HG03575 (cell line): ENCODE data around the gene CXCL11.
"Not testable (repeated sequence)": the region's sequence is repeated elsewhere in the genome, so short reads cannot be mapped to it uniquely, and the experiment has no call there.

Experiments used
- ATAC-seq: cut with Tn5 transposase; IDR thresholded peaks from one replicate; pipeline ENCODE4 v1.9.1; 2021; ENCODE audit not compliant: unreplicated experiment, insufficient number of reproducible peaks, low FRiP score; ENCODE audit errors: extremely low read depth

Gene CXCL11

GRCh38 chr4:76009311-76009710 lies 26.6 kb downstream of the CXCL11 start:
- no peak for ATAC-seq

GRCh38 chr4:76007089-76007862 lies 28.6 kb downstream of the CXCL11 start, which contains the start of gene CXCL9:
Gene CXCL9, minus strand, starts transcription at chr4:76007509. Its CDS starts 60 bp downstream, at chr4:76007449.
- no peak for ATAC-seq

DNA sequence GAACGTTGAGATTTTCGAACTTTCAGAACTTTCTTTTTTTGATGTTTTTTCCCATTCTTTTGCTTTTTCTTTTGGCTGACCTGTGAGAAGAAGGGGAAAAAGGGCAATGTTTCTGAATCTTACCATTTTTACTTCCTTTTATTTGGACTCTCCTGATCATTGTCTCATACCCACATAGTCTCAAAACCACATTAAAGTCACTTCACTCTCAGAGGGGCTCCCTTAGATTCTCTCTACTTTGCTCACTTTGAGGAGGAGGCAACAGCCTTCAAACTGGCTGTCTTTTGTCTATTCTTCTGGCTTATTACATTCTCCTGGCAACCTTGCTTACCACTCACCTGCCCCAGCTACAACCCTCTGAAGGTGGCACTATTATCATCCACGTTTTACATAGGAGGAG lies 32.2 kb downstream of the CXCL11 start:
- no peak for ATAC-seq

- ATAC-seq = no peak
Measured at GRCh38 chr4:76003035-76003434, 32.8 kb downstream of the CXCL11 start.

GRCh38 chr4:76002176-76002575 lies 33.7 kb downstream of the CXCL11 start:
- no peak for ATAC-seq

GRCh38 chr4:76001700-76002099 lies 34.2 kb downstream of the CXCL11 start:
- no peak for ATAC-seq

DNA sequence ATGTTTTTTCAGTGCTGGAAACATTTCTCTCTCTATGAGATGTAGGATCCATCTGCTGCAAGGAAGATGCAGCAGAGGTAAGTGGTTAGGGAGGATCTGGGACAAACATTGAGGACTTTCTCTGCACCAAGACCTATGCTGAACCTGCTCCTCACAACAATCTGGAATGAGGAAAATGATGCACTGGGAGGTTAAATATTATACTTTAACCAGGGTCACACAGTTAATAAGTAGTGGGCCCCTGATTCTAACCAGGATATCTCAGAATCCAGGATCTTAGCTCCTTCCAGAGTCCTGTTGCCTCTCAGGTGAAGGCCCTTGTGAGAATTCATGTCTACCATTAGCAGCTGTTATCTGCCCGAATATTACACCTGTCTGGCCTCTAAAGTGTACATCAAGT lies 35.6 kb downstream of the CXCL11 start:
- no peak for ATAC-seq

DNA sequence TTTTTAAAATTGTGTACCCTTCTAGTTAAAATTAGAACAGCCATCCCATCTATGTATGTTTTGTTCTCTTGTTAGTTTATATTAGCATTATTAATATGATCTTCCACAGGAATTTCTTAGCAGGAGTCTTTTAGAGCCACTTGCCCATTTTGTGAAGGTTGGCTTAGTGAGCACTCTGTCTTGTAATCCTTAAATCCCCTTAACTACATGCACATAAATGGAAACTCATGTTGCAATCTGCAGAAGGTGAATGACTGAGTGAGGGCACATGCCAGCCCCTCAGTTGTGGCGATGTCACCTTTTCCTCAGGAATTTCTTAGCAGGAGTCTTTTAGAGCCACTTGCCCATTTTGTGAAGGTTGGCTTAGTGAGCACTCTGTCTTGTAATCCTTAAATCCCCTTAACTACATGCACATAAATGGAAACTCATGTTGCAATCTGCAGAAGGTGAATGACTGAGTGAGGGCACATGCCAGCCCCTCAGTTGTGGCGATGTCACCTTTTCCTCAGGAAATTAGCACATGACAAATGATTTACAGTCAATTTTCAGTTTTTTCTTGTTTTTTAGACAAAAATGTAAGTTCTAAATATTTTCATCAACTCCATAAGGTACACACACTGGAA lies 37.2 kb downstream of the CXCL11 start:
- ATAC-seq = not testable (repeated sequence)

DNA sequence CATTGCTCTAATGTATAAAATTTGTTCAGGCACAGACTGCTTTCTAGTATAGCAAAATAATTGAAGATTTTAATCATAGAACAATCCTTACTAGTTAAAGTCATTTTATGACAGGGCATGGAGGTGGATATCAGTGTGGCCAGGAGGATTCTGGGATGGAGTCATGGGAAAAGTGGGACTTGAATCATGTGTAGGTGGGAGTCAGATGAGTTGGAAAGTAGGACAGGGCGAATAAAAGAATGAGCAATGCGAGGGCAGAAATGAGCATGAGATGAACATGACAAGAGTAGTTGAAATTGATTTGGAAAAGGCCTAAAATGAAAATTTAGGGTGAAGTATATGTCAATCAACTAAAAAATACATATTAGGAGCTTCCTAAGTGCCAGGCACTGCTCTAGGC lies 37.9 kb downstream of the CXCL11 start:
- ATAC-seq = no peak

- ATAC-seq = no peak
Measured at GRCh38 chr4:75997081-75997480, 38.8 kb downstream of the CXCL11 start.

DNA sequence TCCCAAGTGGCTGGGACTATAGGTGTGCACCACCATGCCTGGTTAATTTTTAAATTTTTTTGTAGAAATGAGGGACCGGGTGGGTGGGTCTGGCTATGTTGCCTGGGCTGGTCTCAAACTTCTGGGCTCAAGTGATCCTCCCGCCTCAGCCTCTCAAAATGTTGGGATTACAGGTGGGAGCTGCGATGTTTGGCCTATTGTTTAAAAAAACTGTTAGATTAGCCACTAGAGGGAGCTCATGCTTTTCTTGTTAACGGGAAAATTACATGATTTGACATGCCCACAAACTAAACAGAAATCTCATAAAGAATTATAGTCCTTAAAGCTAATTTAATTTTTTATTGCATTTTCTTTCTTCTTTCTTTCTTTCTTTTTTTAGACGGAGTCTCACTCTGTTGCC lies 40.1 kb downstream of the CXCL11 start:
- no peak for ATAC-seq

DNA sequence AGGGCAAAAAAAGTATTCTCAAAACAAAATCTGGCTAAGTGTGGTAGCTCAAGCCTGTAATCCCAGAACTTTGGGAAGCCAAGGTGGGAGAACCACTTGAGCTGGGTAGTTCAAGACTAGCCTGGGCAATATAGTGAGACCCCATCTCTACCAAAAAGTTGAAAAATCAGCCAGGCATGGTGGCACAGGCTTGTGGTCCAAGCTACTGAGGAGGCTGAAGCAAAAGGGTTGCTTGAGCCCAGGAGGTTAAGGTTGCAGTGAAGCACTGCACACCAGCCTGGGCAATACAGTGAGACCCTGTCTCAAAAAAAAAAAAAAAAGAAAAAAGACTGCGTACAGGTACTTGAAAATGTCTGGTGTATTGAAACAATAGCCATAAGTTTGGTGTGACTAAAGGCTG lies 43.4 kb downstream of the CXCL11 start:
- no peak for ATAC-seq

DNA sequence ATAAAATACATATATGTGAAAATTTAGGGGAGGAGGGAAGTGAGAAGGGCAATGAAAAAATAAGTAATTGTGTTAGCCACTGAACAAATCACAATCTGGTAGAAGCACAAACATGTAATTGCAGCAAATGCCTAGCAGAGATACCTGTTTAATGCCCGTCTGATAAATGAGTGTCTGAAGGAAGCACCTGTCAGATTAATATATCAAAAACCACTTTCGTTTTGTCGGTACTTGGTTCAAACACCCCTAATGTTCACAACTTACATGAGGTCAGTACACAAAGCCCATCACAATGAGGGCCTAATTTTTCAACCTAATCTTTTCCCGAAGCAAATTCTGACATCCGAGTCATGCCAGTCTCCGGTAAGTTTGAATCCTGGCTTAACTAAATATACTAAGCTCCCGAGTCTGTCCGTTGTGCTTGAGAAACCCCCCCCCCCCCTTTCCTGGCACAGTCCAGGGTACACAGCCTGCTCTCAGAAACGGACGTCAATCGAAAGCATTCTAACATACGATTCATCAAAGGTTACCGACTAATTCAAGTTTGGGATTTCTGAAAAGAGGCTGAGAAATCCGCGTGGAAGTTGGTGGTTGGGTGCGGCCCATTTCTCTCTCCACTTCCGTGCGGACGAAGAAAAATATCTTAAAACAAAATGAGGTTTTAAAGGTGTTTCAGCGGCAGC lies 45.9 kb downstream of the CXCL11 start:
- no peak for ATAC-seq

GRCh38 chr4:75985116-75985515 lies 50.8 kb downstream of the CXCL11 start:
- no peak for ATAC-seq
